Kidney epithelial cell (primary cell): Measurements from ENCODE around the gene PPFIA3. TPM values are rescaled to one million over a fixed set of nuclear protein-coding genes. Genes with fewer than 3 reads are reported as not detected.
"Not testable (repeated sequence)": the region's sequence is repeated elsewhere in the genome, so short reads cannot be mapped to it uniquely, and the experiment has no call there.

Experiments
- DNase-seq: peaks from one replicate; pipeline ENCODE4 v3.0.0-alpha.2; 2010; ENCODE audit warnings: low read depth
- H3K27me3 ChIP-seq: 2 replicates; pipeline ENCODE4 v1.6.0; 2011; ENCODE audit warnings: low read length; ENCODE audit not compliant: control insufficient read depth, insufficient read depth
- H3K36me3 ChIP-seq: 2 replicates; pipeline ENCODE4 v1.5.1; 2011; ENCODE audit warnings: low read length; ENCODE audit not compliant: control insufficient read depth, insufficient read depth
- H3K4me3 ChIP-seq: 2 replicates; pipeline ENCODE4 v1.5.1; 2011; ENCODE audit warnings: low read depth, mild to moderate bottlenecking, control low read depth, low read length
- total RNA-seq: library from RNA; depleted of rRNA; stranded (reverse); fragments of >200 nt; gene quantifications from 2 replicates; pipeline ENCODE4 v1.2.3, GENCODE V29; 2015
- TF ChIP-seq, protein P1 (sequence below): IDR thresholded peaks from 2 replicates; pipeline ENCODE4 v1.5.1; 2011; ENCODE audit warnings: mild to moderate bottlenecking, moderate library complexity, low read length, control low read depth, inconsistent platforms; ENCODE audit not compliant: insufficient read depth, poor library complexity, severe bottlenecking

Gene PPFIA3
- total RNA-seq, 1 donor from 2014 or later, result 0.88 TPM

DNA sequence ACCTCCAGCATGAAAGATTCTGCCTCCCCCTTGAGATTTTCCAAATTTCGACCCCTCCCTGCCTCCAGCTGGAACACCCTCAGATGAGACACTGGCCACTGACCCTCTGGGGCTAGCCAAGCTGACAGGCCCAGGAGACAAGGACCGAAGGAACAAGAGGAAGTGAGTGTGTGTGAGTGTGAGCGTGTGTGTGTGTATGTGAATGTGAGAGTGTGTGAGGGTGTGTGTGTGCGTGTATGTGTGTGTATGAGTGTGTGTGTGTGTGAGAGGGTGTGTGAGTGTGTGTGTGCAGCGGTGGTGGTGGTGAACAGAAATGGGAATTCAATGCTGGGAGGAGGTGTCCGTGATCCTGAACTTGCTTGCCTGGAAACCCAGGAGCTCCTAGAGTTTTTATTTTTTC is 22.0 kb downstream of the PPFIA3 start:
- Histone ChIP-seq H3K4me3 (no peak overlapping the region), H3K36me3 (no peaks in the 10 kb centered on the region), H3K27me3 (no peaks in the 10 kb centered on the region)
- no peak for DNase-seq
- TF ChIP-seq, protein P1, sequence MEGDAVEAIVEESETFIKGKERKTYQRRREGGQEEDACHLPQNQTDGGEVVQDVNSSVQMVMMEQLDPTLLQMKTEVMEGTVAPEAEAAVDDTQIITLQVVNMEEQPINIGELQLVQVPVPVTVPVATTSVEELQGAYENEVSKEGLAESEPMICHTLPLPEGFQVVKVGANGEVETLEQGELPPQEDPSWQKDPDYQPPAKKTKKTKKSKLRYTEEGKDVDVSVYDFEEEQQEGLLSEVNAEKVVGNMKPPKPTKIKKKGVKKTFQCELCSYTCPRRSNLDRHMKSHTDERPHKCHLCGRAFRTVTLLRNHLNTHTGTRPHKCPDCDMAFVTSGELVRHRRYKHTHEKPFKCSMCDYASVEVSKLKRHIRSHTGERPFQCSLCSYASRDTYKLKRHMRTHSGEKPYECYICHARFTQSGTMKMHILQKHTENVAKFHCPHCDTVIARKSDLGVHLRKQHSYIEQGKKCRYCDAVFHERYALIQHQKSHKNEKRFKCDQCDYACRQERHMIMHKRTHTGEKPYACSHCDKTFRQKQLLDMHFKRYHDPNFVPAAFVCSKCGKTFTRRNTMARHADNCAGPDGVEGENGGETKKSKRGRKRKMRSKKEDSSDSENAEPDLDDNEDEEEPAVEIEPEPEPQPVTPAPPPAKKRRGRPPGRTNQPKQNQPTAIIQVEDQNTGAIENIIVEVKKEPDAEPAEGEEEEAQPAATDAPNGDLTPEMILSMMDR, result no peak

DNA sequence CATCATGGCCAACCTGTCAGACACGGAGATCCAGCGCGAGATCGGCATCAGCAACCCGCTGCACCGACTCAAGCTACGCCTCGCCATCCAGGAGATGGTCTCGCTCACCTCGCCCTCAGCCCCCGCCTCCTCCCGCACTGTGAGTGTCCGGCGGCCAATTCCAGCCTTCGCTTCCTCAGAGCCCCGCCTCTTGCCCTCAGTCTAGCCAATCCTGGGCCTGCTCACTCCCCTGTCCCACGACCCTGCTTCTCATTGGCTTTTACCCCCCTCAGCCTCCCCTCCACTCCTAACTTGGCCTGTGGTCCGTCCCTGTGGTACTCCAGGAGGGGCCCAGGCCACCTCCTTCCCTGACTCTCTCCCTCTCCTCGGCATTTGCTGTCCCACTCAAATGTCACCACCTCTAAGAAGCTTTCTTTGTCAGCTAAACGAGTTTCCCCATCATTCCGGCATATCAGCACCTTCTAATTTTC is 23.6 kb downstream of the PPFIA3 start:
- TF ChIP-seq, protein P1, result no peak
- Histone ChIP-seq H3K27me3 (peaks cover 3% of the 10 kb centered on the region), H3K36me3 (no peaks in the 10 kb centered on the region), H3K4me3 (peak overlapping the region; percentile 44)
- peak; percentile 76 for DNase-seq

DNA sequence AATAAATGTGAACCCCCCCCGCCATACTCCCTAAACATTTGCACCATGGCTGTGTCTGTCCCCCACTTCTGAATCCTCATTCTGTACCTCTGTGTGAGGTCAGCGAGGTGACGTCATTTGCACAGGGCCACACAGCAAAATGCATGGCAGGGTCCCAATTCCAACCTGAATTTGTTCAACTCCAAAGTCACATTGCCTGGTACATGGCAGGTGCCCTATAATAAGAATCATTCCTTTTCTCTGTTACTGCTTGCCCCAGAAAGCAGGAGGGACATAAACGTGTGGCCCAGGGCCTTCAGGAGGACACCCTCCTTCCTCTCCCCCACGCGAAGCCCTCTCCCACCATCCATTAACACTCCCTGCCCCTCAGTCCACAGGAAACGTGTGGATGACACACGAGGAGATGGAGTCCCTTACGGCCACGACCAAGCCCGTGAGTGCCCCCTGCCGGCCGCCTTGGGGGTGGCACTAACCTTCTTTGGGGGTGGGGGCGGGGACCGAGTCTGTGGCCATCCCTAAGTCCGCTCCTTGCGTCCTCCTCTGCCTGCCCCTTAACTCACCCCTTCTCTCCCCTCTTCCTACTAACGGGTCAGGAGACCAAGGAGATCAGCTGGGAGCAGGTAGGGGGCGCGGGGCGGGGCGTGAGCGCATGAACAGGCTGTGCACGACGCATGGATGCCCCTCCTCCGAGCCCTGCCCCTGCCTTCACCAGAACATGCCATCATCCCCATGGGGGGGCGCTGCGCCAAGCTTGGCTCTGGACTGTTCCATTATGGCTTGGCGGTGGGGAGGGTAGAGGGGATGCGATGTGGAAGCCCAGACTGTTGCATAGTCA is 26.4 kb downstream of the PPFIA3 start:
- Histone ChIP-seq H3K27me3 (peaks cover 16% of the 10 kb centered on the region), H3K36me3 (no peaks in the 10 kb centered on the region), H3K4me3 (no peak overlapping the region)
- no peak for DNase-seq
- TF ChIP-seq, protein P1, result peak; percentile 92

DNA sequence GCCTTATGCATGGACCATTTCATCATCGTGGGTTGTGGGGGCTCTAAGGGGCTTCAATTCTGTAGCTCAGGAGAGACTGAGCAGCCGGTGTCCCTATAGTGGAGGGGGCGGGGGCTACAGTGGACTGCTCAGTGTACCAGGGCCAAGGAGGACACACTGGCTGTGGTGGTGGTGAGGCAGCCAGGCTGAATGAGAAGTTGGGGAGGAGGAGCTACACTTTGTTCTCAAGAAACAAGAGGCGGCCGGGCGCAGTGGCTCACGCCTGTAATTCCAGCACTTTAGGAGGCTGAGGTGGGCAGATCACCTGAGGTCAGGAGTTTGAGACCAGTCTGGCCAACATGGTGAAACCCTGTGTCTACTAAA is 27.0 kb downstream of the PPFIA3 start:
- H3K4me3 ChIP-seq, H3K36me3 ChIP-seq, DNase-seq: not testable (repeated sequence)
- H3K27me3 ChIP-seq, result peaks cover 21% of the 10 kb centered on the region

DNA sequence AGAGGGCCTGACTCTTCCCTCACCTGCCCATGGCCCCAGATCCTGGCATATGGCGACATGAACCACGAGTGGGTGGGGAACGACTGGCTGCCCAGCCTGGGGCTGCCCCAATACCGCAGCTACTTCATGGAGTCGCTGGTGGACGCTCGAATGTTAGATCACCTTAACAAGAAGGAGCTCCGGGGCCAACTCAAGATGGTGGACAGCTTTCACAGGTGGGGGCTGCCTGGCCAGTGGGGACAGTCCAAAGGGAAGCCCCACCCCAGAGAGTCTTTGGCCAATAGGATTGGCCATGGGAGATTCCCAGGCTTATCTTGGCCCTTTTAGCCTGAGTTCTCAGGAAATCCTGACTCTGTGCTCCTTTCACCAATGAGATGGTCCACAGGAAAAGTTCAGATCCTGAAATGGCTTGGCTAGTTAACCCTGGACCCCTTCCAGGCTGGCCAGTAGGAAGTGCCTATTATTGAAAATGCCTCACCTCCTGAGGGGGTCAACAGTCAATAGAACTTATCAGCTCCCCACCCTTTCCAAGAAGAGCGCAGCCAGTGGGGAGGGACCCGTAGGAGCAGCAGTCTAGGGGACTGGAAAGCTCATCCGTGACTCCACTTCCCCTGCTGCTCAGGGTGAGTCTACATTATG is 28.8 kb downstream of the PPFIA3 start:
- Histone ChIP-seq H3K27me3 (peaks cover 23% of the 10 kb centered on the region), H3K36me3 (no peaks in the 10 kb centered on the region), H3K4me3 (no peak overlapping the region)
- TF ChIP-seq, protein P1, result no peak
- DNase-seq, result no peak

DNA sequence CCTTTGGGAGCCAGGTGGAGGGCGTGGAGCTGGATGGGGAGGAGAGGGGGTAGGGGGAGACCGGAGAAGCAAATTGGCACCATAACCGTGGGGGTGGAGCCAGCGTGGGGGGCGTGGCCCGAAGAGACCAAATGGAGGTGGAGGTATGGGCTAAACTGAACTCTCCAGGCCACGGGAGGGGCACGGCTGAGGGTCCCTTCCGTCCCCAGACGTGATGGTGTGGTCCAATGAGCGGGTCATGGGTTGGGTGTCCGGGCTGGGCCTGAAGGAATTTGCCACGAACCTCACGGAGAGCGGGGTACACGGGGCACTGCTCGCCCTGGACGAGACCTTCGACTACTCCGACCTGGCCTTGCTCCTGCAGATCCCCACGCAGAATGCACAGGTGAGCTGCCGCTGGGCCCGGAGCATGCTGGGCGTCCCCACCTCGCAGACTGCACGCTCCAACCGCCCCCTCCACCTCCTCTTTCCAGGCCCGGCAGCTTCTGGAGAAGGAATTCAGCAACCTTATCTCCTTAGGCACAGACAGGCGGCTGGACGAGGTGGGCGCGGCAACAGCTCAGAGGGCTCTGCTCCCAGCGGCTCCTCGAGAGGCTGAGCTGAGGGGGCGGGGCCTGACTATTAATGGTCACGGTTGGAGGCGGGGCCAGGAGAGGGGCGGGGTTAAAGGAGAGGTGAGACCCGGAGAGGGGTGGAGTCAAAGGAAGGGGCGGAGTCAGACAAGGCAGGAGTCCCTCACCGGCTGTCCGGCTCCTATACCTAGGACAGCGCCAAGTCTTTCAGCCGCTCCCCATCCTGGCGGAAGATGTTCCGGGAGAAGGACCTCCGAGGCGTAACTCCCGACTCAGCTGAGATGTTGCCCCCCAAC is 29.7 kb downstream of the PPFIA3 start:
- Histone ChIP-seq H3K4me3 (peak overlapping the region; percentile 59), H3K27me3 (peaks cover 23% of the 10 kb centered on the region), H3K36me3 (no peaks in the 10 kb centered on the region)
- TF ChIP-seq, protein P1, result no peak
- DNase-seq, result peak; percentile 74
